GM12878 (cell line): ENCODE measurements around the gene PTPRN2. TPM values are rescaled to one million over a fixed set of nuclear protein-coding genes. Genes with fewer than 3 reads are reported as not detected.

ENCODE experiments used
- ATAC-seq: fragments of 200-7000 bp; cut with Tn5 transposase; 3 replicates; pipeline ENCODE4 v1.9.1; 2020; ENCODE audit warnings: mild to moderate bottlenecking, moderate library complexity
- BruUV-seq: library from RNA; stranded (reverse); fragments of 400-500 nt; replicated peaks from 2 replicates; lab custom pipeline; 2021; lab: Mats Ljungman, UMichigan
- CTCF ChIA-PET: fragments of 300-600 bp; sonication (Branson Sonifier 250); formaldehyde crosslinking; extraction: SDS; loops from one replicate; lab custom pipeline; 2021; ENCODE audit warnings: inconsistent platforms; lab: Yijun Ruan, JAX
- POLR2A ChIA-PET: fragments of 350-600 bp; formaldehyde crosslinking; extraction: SDS; loops from one replicate; lab custom pipeline; 2021; ENCODE audit warnings: inconsistent platforms; lab: Charles Lee
- RAD21 ChIA-PET: fragments of 300-600 bp; sonication (Branson Sonifier 250); formaldehyde crosslinking; loops from one replicate; lab custom pipeline; 2023; ENCODE audit warnings: antibody characterized with exemption; ENCODE audit not compliant: unreplicated experiment; lab: Charles Lee
- SMC1A ChIA-PET: fragments of 300-600 bp; sonication (Branson Sonifier 250); formaldehyde crosslinking; loops from one replicate; lab custom pipeline; 2023; ENCODE audit not compliant: unreplicated experiment, uncharacterized antibody; lab: Charles Lee
- DNase-seq: peaks from one replicate; pipeline ENCODE4 v3.0.0-alpha.2; 2011; ENCODE audit warnings: low read depth, low spot score
- FAIRE-seq: peaks from 3 replicates; lab custom pipeline; 2011; peaks lifted over from hg19 to GRCh38; lab: Jason Lieb, UNC
- H2AFZ ChIP-seq: 2 replicates; pipeline ENCODE4 v1.6.0; 2011; ENCODE audit warnings: low read depth, low read length, control low read depth; ENCODE audit not compliant: control insufficient read depth
- H3K27ac ChIP-seq: 2 replicates; pipeline ENCODE4 v1.5.1; 2011; ENCODE audit warnings: control low read depth; ENCODE audit not compliant: control insufficient read depth, insufficient read depth
- H3K27me3 ChIP-seq, 2 experiments: replicated peaks in 1 of 2; 2 replicates each; pipeline versions ENCODE4 v1.6.0 to v1.6.1; 2011; ENCODE audit warnings: low read length in 1 of 2; ENCODE audit not compliant: control insufficient read depth in 2 of 2, insufficient read depth in 2 of 2
- H3K36me3 ChIP-seq, 2 experiments: 2 replicates each; pipeline ENCODE4 v1.5.1; 2011; ENCODE audit warnings: low read length in 1 of 2; ENCODE audit not compliant: control insufficient read depth in 2 of 2, insufficient read depth in 2 of 2
- H3K4me1 ChIP-seq: 2 replicates; pipeline ENCODE4 v1.6.1; 2011; ENCODE audit warnings: mild to moderate bottlenecking, low read length, moderate library complexity, mixed read lengths; ENCODE audit not compliant: control insufficient read depth, insufficient read depth
- H3K4me2 ChIP-seq: 2 replicates; pipeline ENCODE4 v1.6.0; 2011; ENCODE audit warnings: control low read depth; ENCODE audit not compliant: control insufficient read depth, insufficient read depth
- H3K4me3 ChIP-seq: fragments of 200-600 bp; sonication (generic); 2 replicates; pipeline ENCODE4 v1.5.1; 2016
- H3K79me2 ChIP-seq: 2 replicates; pipeline ENCODE4 v1.6.0; 2011; ENCODE audit warnings: low read length; ENCODE audit not compliant: control insufficient read depth, insufficient read depth
- H3K9ac ChIP-seq: 2 replicates; pipeline ENCODE4 v1.8.0; 2011; ENCODE audit warnings: low read length, control low read depth, mixed read lengths; ENCODE audit not compliant: control insufficient read depth, insufficient read depth
- H3K9me3 ChIP-seq: replicated peaks from 3 replicates; pipeline ENCODE4 v1.5.1; 2011; ENCODE audit warnings: mild to moderate bottlenecking, low read length; ENCODE audit not compliant: control insufficient read depth, insufficient read depth
- H4K20me1 ChIP-seq: 2 replicates; pipeline ENCODE4 v1.6.0; 2011; ENCODE audit not compliant: control insufficient read depth, insufficient read depth
- ASH2L ChIP-seq: fragments of 300-600, 200-600 bp; sonication (generic); IDR thresholded peaks from 2 replicates; pipeline ENCODE4 v1.6.1; 2017; ENCODE audit warnings: low read depth, mild to moderate bottlenecking, borderline replicate concordance
- BACH1 ChIP-seq: fragments of 450-650 bp; IDR thresholded peaks from 2 replicates; pipeline ENCODE4 v1.6.1; 2017; ENCODE audit warnings: mild to moderate bottlenecking, borderline replicate concordance
- MEF2B ChIP-seq: fragments of 450-650 bp; IDR thresholded peaks from 2 replicates; pipeline ENCODE4 v1.6.1; 2018; ENCODE audit warnings: mild to moderate bottlenecking, moderate library complexity; ENCODE audit not compliant: partially characterized antibody, poor library complexity, severe bottlenecking
- PAX5 ChIP-seq: IDR thresholded peaks from 2 replicates; pipeline ENCODE4 v1.6.1; 2011; ENCODE audit warnings: low read depth, low read length, borderline replicate concordance
- RUNX3 ChIP-seq: IDR thresholded peaks from 2 replicates; pipeline ENCODE4 v1.6.1; 2012; ENCODE audit warnings: low read length, inconsistent platforms
- SP1 ChIP-seq: IDR thresholded peaks from one replicate; pipeline ENCODE4 v1.6.1; 2011; ENCODE audit warnings: low read depth, low read length
- WRNIP1 ChIP-seq: IDR thresholded peaks from 2 replicates; pipeline ENCODE4 v1.6.1; 2011; ENCODE audit warnings: low read depth, low read length, improper control_type of control experiment, borderline replicate concordance
- WGBS: methylation state at CpG from one replicate; pipeline ENCODE4 v1.1.6; 2016; ENCODE audit warnings: low lambda C conversion rate; ENCODE audit not compliant: insufficient replicate concordance, insufficient coverage; ENCODE audit errors: missing lambda C conversion rate; 5-methylcytosine and 5-hydroxymethylcytosine counted together
- in situ Hi-C: fragments of 300-500 bp; cut with MboI; formaldehyde crosslinking; loops from 9 replicates; pipeline ENCODE4 v1.14.3; 2018; ENCODE audit warnings: mixed read lengths
- intact Hi-C: fragments of 100-400 bp; cut with micrococcal nuclease; formaldehyde crosslinking; loops from one replicate; pipeline ENCODE4 v1.14.2; 2022; ENCODE audit not compliant: unreplicated experiment
- polyA plus RNA-seq, 11 experiments: library from polyadenylated mRNA; depleted of rRNA in 4 of 11; unstranded in 6 of 11; stranded (reverse) in 5 of 11; fragments of >200 nt; fragmentation: Nextera tagmentation in 4 of 11; fragmentation: Illumina TruSeq in 1 of 11; extraction: Ambion mirVana in 4 of 11; extraction: Trizol in 1 of 11; gene quantifications; 1 replicate in 1 of 11; 2 replicates in 10 of 11; pipeline versions ENCODE4 v1.2.1 to v1.2.3, GENCODE V29; 2011 to 2016; ENCODE audit warnings: inconsistent platforms in 2 of 11, missing spikeins in 2 of 11, low read depth in 1 of 11
- total RNA-seq, 4 experiments: library from RNA; depleted of rRNA in 3 of 4; stranded (reverse); fragments of >200 nt in 3 of 4; fragmentation: Illumina TruSeq in 1 of 4; extraction: Trizol in 1 of 4; gene quantifications; 2 replicates each; pipeline versions ENCODE4 v1.2.1 to v1.2.3, GENCODE V29; 2013 to 2021
- TF ChIP-seq, protein P1 (sequence below): fragments of 150-350 bp; IDR thresholded peaks from 2 replicates; pipeline ENCODE4 v1.6.1; 2016; ENCODE audit warnings: low read depth, low read length

Gene PTPRN2
- total and polyA plus RNA-seq, 10 of the 15 experiments (the other 5 are each of a cell fraction or from before 2014, with no cell fraction given), result 5.4 TPM; not detected in 9

DNA sequence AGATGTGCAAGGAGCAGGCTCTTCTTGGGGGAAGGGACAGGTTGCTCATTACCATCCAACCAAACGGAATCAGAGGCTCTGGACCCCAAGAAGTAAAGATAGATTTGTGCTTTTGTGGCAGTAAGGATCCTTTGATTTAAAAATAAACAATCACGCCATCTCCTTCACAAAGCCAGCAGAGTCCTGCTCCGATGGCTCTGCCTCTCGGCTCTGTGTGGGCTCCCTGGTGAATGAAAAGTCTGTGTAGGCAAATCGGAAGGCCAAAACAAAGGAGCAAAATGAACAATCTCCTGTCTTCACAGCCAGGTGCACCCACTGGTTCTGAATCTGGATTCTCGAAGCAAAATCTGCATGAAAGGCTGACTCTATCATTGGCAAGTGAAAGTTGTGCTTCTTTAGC, 3.8 kb downstream of the PTPRN2 start (continued):
- TF ChIP-seq ASH2L, result no peak
- TF ChIP-seq, all 136 proteins: peak for 0

DNA sequence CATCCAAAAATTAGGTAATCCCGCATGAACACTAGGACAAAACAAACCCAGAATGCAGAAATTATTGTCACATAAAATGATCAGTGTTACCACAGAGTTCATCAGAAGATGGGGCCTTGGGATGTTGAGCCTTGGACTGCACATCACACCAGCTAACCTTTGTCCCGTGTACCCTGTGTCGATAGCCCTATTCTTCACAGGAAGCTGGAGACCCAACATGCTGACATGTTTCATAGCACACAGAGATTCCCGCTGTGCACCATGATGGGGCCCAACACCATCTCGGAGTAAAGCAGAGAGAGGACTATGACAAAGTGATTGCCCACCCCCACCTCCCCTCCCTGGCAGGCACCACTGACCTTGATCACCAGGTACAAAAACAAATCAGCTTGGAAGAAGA, 4.5 kb downstream of the PTPRN2 start:
- Histone ChIP-seq H3K4me2 (no peak overlapping the region), H3K4me3 (no peak overlapping the region), H3K9me3 (no peaks in the 10 kb centered on the region; the same call in 2 of the 3 replicates), H3K27me3 (no peaks in the 10 kb centered on the region), H2AFZ (no peak overlapping the region), H4K20me1 (no peaks in the 10 kb centered on the region), H3K79me2 (no peaks in the 10 kb centered on the region), H3K27ac (no peak overlapping the region), H3K4me1 (no peaks in the 10 kb centered on the region), H3K9ac (no peak overlapping the region), H3K36me3 (no peaks in the 10 kb centered on the region)
- SMC1A ChIA-PET, result no interaction called here
- FAIRE-seq, result no peak
- no peak for ATAC-seq
- BruUV-seq, result no TSS peak
- POLR2A ChIA-PET, result interaction anchor here (0.6 to 0.7 kb wide), 2 partner anchors 59 to 1733 kb away, joined by 3 to 6 read pairs; no protein-coding TSS in a partner anchor
- CTCF ChIA-PET, result no interaction called here
- no peak for DNase-seq
- WGBS, result 36% methylated on average over 5 of the region's 5 CpGs
- RAD21 ChIA-PET, result no interaction called here
- TF ChIP-seq BACH1 (no peak), SP1 (no peak), WRNIP1 (no peak), PAX5 (no peak), MEF2B (no peak), RUNX3 (no peak)
- TF ChIP-seq, protein P1, sequence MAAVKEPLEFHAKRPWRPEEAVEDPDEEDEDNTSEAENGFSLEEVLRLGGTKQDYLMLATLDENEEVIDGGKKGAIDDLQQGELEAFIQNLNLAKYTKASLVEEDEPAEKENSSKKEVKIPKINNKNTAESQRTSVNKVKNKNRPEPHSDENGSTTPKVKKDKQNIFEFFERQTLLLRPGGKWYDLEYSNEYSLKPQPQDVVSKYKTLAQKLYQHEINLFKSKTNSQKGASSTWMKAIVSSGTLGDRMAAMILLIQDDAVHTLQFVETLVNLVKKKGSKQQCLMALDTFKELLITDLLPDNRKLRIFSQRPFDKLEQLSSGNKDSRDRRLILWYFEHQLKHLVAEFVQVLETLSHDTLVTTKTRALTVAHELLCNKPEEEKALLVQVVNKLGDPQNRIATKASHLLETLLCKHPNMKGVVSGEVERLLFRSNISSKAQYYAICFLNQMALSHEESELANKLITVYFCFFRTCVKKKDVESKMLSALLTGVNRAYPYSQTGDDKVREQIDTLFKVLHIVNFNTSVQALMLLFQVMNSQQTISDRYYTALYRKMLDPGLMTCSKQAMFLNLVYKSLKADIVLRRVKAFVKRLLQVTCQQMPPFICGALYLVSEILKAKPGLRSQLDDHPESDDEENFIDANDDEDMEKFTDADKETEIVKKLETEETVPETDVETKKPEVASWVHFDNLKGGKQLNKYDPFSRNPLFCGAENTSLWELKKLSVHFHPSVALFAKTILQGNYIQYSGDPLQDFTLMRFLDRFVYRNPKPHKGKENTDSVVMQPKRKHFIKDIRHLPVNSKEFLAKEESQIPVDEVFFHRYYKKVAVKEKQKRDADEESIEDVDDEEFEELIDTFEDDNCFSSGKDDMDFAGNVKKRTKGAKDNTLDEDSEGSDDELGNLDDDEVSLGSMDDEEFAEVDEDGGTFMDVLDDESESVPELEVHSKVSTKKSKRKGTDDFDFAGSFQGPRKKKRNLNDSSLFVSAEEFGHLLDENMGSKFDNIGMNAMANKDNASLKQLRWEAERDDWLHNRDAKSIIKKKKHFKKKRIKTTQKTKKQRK, result no peak
- in situ Hi-C loops, result no loop called here
- intact Hi-C loops, result no loop called here
